Measurements from ENCODE around the gene SPRYD4.

The SPRYD4 gene

DNA sequence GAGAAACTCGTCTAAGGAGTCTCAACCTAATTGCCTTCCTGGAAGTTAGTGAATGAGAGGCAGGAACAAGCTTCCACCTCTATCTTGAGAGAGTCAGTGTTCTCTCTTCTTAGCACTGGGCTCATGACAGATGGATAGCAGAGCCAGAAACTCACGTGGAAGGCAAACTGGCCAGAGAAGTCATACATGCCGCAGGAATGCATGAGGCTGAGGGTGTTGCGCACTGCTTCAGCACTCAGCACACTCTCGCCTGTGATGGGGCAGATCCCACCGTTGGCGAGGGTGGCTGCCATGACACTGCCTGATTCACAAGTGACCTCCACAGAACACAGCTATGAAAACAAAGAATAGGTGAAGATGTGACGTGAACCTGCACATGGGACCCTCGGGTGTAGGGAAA is 6.0 kb downstream of the SPRYD4 start:
- Histone ChIP-seq H3K27ac (ENCODE audit: insufficient read depth, low read length, poor library complexity, severe bottlenecking) (no peak overlapping the region), H3K4me1 (ENCODE audit: control insufficient read depth, insufficient read depth, low read length, poor library complexity, severe bottlenecking) (peaks cover 4% of the 10 kb centered on the region), H3K4me3 (ENCODE audit: insufficient read depth, low read depth, low read length, poor library complexity, severe bottlenecking) (no peak overlapping the region), H3K27me3 (replicated peaks; ENCODE audit: control insufficient read depth, insufficient read depth, low read length, poor library complexity, severe bottlenecking) (no peaks in the 10 kb centered on the region), H3K9me3 (ENCODE audit: control insufficient read depth, low read length) (no peaks in the 10 kb centered on the region), H3K36me3 (ENCODE audit: control insufficient read depth, insufficient read depth, low read length) (no peaks in the 10 kb centered on the region)
- no peak for DNase-seq

DNA sequence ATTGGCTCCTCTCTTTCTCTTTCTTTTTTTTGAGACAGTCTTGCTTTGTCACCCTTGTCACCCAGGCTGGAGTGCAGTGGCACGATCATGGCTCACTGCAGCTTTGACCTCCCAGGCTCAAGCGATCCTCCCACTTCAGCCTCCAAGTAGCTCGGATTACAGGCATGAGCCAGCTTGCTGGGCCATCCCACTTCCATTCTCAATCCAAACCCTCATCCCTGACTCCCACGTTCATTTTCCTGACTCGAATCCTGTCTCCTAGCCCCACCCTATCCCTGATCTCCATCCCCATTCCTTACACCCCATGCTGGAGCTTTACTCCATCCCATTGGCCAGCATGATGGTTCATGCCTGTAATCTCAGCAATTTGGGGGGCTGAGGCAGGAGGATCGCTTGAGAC is 7.8 kb downstream of the SPRYD4 start:
- Histone ChIP-seq H3K9me3 (ENCODE audit: control insufficient read depth, low read length) (no peaks in the 10 kb centered on the region), H3K4me3 (ENCODE audit: insufficient read depth, low read depth, low read length, poor library complexity, severe bottlenecking) (no peak overlapping the region), H3K36me3 (ENCODE audit: control insufficient read depth, insufficient read depth, low read length) (no peaks in the 10 kb centered on the region), H3K4me1 (ENCODE audit: control insufficient read depth, insufficient read depth, low read length, poor library complexity, severe bottlenecking) (no peaks in the 10 kb centered on the region), H3K27me3 (replicated peaks; ENCODE audit: control insufficient read depth, insufficient read depth, low read length, poor library complexity, severe bottlenecking) (no peaks in the 10 kb centered on the region), H3K27ac (ENCODE audit: insufficient read depth, low read length, poor library complexity, severe bottlenecking) (no peak overlapping the region)
- no peak for DNase-seq

DNA sequence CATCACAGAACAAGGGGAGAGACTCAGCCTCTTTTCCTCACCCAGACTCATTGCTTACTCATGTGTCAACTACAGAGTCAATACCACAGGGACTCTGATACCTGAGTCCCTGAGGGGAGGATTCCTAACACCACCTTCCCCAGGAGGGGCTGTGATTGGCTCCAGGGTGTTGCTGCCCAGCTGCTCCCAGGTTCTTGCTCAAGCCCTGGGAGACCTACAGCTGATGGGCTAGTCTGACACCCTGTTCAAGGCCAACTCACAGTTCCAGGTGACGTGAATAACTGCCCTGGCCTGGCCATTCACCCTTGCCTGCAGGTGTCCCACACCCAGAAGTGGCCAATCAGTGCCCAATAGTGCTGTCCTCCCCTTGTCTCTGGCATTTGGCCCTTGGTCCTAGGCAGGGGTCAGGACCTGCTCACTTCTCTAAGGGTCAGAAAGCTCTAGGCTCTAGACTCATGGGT is 8.6 kb downstream of the SPRYD4 start:
- DNase-seq = no peak
- no peaks in the 10 kb centered on the region for H3K4me1 ChIP-seq (ENCODE audit: control insufficient read depth, insufficient read depth, low read length, poor library complexity, severe bottlenecking)
- no peaks in the 10 kb centered on the region for H3K36me3 ChIP-seq (ENCODE audit: control insufficient read depth, insufficient read depth, low read length)
- H3K27ac ChIP-seq (ENCODE audit: insufficient read depth, low read length, poor library complexity, severe bottlenecking) = no peak overlapping the region
- H3K4me3 ChIP-seq (ENCODE audit: insufficient read depth, low read depth, low read length, poor library complexity, severe bottlenecking) = no peak overlapping the region
- no peaks in the 10 kb centered on the region for H3K9me3 ChIP-seq (ENCODE audit: control insufficient read depth, low read length)
- no peaks in the 10 kb centered on the region for H3K27me3 ChIP-seq (replicated peaks; ENCODE audit: control insufficient read depth, insufficient read depth, low read length, poor library complexity, severe bottlenecking)

GRCh38 chr12:56477521-56478225 is 9.3 kb downstream of the SPRYD4 start:
- Histone ChIP-seq H3K9me3 (ENCODE audit: control insufficient read depth, low read length) (no peaks in the 10 kb centered on the region), H3K36me3 (ENCODE audit: control insufficient read depth, insufficient read depth, low read length) (no peaks in the 10 kb centered on the region), H3K4me3 (ENCODE audit: insufficient read depth, low read depth, low read length, poor library complexity, severe bottlenecking) (no peak overlapping the region), H3K27me3 (replicated peaks; ENCODE audit: control insufficient read depth, insufficient read depth, low read length, poor library complexity, severe bottlenecking) (no peaks in the 10 kb centered on the region), H3K27ac (ENCODE audit: insufficient read depth, low read length, poor library complexity, severe bottlenecking) (no peak overlapping the region), H3K4me1 (ENCODE audit: control insufficient read depth, insufficient read depth, low read length, poor library complexity, severe bottlenecking) (no peaks in the 10 kb centered on the region)
- no peak for DNase-seq

DNA sequence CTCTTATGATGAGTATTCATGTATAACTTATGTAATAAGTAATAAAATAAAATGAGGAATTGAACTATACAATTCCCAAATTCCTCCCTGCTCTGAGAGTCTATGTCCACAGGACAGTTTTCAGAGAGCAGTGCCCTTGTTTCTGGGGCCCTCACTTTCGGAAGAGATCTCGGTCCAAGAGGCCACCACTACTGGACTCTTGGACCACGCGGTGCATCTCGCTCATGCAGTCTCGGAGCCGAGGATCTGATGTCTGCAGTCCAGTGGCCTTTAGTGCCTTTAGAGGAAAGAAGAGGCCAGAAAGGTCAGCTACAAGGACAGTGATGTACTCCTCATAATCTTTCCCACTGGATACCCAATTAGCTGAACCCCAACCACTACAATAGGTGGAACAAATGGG is 11.2 kb downstream of the SPRYD4 start:
- Histone ChIP-seq H3K27ac (ENCODE audit: insufficient read depth, low read length, poor library complexity, severe bottlenecking) (no peak overlapping the region), H3K27me3 (replicated peaks; ENCODE audit: control insufficient read depth, insufficient read depth, low read length, poor library complexity, severe bottlenecking) (no peaks in the 10 kb centered on the region), H3K4me1 (ENCODE audit: control insufficient read depth, insufficient read depth, low read length, poor library complexity, severe bottlenecking) (no peaks in the 10 kb centered on the region), H3K36me3 (ENCODE audit: control insufficient read depth, insufficient read depth, low read length) (no peaks in the 10 kb centered on the region), H3K4me3 (ENCODE audit: insufficient read depth, low read depth, low read length, poor library complexity, severe bottlenecking) (no peak overlapping the region), H3K9me3 (ENCODE audit: control insufficient read depth, low read length) (no peaks in the 10 kb centered on the region)
- no peak for DNase-seq

DNA sequence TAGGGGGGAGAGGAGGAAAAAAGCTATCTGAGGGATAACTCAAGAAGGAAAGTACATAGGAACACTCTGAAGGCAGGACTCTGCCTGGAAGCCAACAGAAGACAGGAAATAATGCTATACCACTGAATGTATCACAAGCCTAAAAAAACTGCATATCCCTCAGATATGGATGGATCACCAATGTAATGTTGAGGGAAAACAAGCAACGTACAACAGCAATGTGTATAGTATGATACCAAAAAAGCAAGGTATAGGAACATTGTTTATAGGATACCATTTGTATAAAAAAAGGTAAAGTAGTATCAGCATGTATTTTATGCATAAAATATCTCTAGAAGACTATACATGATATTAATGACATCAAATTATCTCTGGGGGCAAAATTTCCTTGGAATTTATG is 16.2 kb downstream of the SPRYD4 start:
- DNase-seq = no peak
- Histone ChIP-seq H3K4me3 (ENCODE audit: insufficient read depth, low read depth, low read length, poor library complexity, severe bottlenecking) (no peak overlapping the region), H3K4me1 (ENCODE audit: control insufficient read depth, insufficient read depth, low read length, poor library complexity, severe bottlenecking) (peaks cover 10% of the 10 kb centered on the region), H3K9me3 (ENCODE audit: control insufficient read depth, low read length) (no peaks in the 10 kb centered on the region), H3K27me3 (replicated peaks; ENCODE audit: control insufficient read depth, insufficient read depth, low read length, poor library complexity, severe bottlenecking) (no peaks in the 10 kb centered on the region), H3K36me3 (ENCODE audit: control insufficient read depth, insufficient read depth, low read length) (no peaks in the 10 kb centered on the region), H3K27ac (ENCODE audit: insufficient read depth, low read length, poor library complexity, severe bottlenecking) (no peak overlapping the region)

DNA sequence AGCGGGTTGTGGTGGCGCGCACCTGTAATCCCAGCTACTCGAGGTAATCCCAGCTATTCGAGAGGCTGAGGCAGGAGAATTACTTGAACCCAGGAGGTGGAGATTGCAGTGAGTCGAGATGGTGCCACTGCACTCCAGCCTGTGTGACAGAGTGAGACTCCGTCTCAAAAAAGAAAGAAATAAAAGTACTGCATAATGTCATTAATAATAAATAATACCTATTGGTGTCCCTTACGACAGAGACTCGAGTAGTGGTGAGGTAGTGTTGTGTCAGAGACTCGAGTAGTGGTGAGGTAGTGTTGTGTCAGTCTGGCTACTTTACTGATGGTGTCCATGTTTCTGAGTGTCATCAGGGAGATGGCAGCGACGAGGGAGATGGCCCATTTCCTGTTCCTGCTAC is 18.3 kb downstream of the SPRYD4 start:
- Histone ChIP-seq H3K27me3 (replicated peaks; ENCODE audit: control insufficient read depth, insufficient read depth, low read length, poor library complexity, severe bottlenecking) (no peaks in the 10 kb centered on the region), H3K27ac (ENCODE audit: insufficient read depth, low read length, poor library complexity, severe bottlenecking) (no peak overlapping the region), H3K4me1 (ENCODE audit: control insufficient read depth, insufficient read depth, low read length, poor library complexity, severe bottlenecking) (peaks cover 10% of the 10 kb centered on the region), H3K36me3 (ENCODE audit: control insufficient read depth, insufficient read depth, low read length) (no peaks in the 10 kb centered on the region), H3K4me3 (ENCODE audit: insufficient read depth, low read depth, low read length, poor library complexity, severe bottlenecking) (no peak overlapping the region), H3K9me3 (ENCODE audit: control insufficient read depth, low read length) (no peaks in the 10 kb centered on the region)
- DNase-seq = no peak

GRCh38 chr12:56487448-56488040 is 19.2 kb downstream of the SPRYD4 start:
- DNase-seq = peak in 1 of 3 donors; percentile 4

DNA sequence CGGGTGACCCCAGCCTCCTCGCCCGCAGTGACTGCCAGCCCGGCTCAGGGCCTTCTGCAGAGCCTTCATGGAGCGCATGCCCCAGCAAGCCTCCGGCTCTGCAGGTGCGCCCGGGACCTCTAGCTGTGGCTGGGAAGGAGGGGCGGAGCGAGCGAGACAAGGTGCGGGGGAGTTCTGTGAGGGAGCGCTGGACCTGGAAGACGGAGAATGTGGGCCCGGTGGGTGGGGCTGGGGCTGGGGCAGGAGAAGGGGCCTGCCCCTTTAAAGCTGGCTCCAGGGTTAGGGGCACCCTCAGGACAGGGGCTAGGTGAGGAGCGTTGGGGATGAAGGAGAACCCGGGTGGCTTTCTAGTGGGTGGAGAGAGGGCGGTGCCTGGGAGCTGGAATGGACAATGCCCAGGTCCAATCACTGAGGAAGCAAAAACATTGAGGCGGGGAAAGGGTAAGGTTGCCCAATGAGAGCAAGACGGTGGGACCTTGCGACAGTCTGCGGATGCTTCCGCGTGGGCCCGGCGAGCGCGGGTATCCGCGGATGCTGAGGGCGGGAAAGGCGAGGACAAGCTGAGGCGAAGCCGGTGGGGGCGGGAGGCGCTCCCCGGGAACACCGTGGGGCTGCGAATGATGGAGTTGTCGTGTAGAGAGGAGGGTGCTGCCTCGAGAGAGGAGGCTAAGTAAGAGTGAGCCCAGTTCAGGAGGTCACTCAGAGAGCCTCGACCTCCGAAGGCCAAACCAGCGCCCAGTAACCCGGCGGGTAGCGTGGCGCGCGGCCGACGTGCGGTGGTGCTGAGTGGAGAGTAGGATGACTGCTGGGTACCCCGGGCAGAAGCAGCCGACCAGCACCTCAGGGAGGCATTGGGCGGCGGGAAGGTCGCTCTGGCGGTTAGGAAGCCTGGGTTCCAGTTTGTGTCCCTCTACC is 19.9 kb downstream of the SPRYD4 start, which contains the start of gene GLS2:
TSS of gene GLS2 (minus strand) at position 121 of the 915 bp plus-strand sequence. CDS start at position 78, 43 bp downstream.
- DNase-seq = peak; percentile 45 to 66 (median 63)
- Histone ChIP-seq H3K4me1 (ENCODE audit: control insufficient read depth, insufficient read depth, low read length, poor library complexity, severe bottlenecking) (peaks cover 10% of the 10 kb centered on the region), H3K27ac (ENCODE audit: insufficient read depth, low read length, poor library complexity, severe bottlenecking) (peak within 1 kb of the TSS; percentile 42), H3K4me3 (ENCODE audit: insufficient read depth, low read depth, low read length, poor library complexity, severe bottlenecking) (peak within 1 kb of the TSS; percentile 74), H3K27me3 (replicated peaks; ENCODE audit: control insufficient read depth, insufficient read depth, low read length, poor library complexity, severe bottlenecking) (no peaks in the 10 kb centered on the region), H3K36me3 (ENCODE audit: control insufficient read depth, insufficient read depth, low read length) (no peaks in the 10 kb centered on the region), H3K9me3 (ENCODE audit: control insufficient read depth, low read length) (no peaks in the 10 kb centered on the region)

More at GRCh38 chr12:56487448-56488040, 19.2 kb downstream of the SPRYD4 start:
- no peaks in the 10 kb centered on the region for H3K9me3 ChIP-seq (ENCODE audit: control insufficient read depth, low read length)
- peak overlapping the region; percentile 42 for H3K27ac ChIP-seq (ENCODE audit: insufficient read depth, low read length, poor library complexity, severe bottlenecking)
- no peaks in the 10 kb centered on the region for H3K36me3 ChIP-seq (ENCODE audit: control insufficient read depth, insufficient read depth, low read length)
- H3K4me3 ChIP-seq (ENCODE audit: insufficient read depth, low read depth, low read length, poor library complexity, severe bottlenecking) = peak overlapping the region; percentile 74
- H3K27me3 ChIP-seq (replicated peaks; ENCODE audit: control insufficient read depth, insufficient read depth, low read length, poor library complexity, severe bottlenecking) = no peaks in the 10 kb centered on the region
- peaks cover 10% of the 10 kb centered on the region for H3K4me1 ChIP-seq (ENCODE audit: control insufficient read depth, insufficient read depth, low read length, poor library complexity, severe bottlenecking)

Measured in effector memory CD4-positive, alpha-beta T cell (primary cell).